ENCODE results near the gene ST6GALNAC2.
A peak's percentile ranks its signal among the peaks of the same experiment; 100 is the strongest.
"Not testable (repeated sequence)": the region's sequence is repeated elsewhere in the genome, so short reads cannot be mapped to it uniquely, and the experiment has no call there.

ST6GALNAC2 gene

DNA sequence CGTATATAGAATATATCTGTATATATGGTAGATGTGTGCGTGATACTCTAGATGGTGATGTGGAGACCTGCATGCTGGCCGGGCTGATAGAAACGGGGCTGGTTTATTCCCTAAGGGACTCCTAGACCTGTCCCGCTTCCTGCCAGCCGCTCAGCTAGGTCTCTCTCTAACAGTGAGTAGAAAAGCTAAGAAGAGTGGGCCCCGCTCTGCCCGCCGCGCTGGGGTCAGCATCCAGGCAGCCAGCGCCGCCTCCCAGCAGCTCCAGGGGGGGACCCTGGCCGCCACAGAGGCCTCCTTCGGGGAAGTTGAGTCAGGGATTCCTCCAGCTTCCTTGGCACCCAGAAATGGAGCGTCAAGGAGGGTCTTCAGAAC, 57.5 kb downstream of the ST6GALNAC2 start:
- TF ChIP-seq, protein P1, sequence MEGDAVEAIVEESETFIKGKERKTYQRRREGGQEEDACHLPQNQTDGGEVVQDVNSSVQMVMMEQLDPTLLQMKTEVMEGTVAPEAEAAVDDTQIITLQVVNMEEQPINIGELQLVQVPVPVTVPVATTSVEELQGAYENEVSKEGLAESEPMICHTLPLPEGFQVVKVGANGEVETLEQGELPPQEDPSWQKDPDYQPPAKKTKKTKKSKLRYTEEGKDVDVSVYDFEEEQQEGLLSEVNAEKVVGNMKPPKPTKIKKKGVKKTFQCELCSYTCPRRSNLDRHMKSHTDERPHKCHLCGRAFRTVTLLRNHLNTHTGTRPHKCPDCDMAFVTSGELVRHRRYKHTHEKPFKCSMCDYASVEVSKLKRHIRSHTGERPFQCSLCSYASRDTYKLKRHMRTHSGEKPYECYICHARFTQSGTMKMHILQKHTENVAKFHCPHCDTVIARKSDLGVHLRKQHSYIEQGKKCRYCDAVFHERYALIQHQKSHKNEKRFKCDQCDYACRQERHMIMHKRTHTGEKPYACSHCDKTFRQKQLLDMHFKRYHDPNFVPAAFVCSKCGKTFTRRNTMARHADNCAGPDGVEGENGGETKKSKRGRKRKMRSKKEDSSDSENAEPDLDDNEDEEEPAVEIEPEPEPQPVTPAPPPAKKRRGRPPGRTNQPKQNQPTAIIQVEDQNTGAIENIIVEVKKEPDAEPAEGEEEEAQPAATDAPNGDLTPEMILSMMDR (conservative IDR thresholded peaks at IDR 0.05; ENCODE audit: low read depth), result no peak
- ChIA-PET POLR2A (ENCODE audit: low non-redundant PET) (no interaction called here), CTCF (interaction anchor here (0.7 to 1.6 kb wide), 4 partner anchors 16 to 96 kb away, joined by 3 to 12 read pairs (median 6); partner anchors contain the start of gene ST6GALNAC2)
- DNase-seq (ENCODE audit: low spot score), result no peak
- peak overlapping the region; percentile 99 for H3K27ac ChIP-seq

DNA sequence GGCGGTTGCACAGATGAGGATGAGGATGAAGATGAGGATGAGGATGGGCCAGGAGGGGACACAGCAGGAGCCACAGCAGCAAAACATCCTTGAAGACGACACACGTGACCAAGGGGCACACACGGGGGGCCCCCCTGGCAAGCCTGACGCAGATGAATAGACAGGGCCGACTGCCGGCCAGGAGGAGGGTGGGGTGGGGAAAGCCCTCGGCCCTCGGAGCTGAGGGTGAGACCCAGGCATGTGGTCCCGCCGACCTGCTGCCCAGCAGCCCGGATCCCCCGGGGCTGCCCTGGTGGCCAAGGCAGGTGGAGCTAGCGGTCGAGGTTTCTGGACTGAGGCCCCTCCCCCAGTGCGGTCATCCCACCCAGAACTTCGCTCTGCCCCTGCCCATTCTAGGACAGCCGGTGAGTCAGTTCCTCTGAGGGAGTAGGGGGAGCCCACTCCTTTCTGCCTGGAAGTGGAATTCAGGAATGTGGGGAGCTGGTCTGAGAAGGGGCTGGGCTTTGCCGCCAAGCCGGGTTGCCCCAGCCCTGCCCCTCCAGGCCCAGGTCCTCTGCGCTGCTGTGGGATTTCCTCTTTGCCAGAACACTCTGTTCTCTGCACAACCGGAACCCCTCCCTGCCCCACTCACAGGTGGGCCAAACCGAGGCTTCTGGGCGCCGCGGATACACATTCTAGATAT, 58.1 kb downstream of the ST6GALNAC2 start:
- no peak for DNase-seq (ENCODE audit: low spot score)
- H3K27ac ChIP-seq, result peak overlapping the region; percentile 99
- CTCF ChIA-PET, result interaction anchor here (0.7 to 1.6 kb wide), 3 partner anchors 59 to 97 kb away, joined by 4 to 12 read pairs (median 7); partner anchors contain the start of gene ST6GALNAC2
- POLR2A ChIA-PET (ENCODE audit: low non-redundant PET), result no interaction called here
- TF ChIP-seq, protein P1 (conservative IDR thresholded peaks at IDR 0.05; ENCODE audit: low read depth), result no peak

DNA sequence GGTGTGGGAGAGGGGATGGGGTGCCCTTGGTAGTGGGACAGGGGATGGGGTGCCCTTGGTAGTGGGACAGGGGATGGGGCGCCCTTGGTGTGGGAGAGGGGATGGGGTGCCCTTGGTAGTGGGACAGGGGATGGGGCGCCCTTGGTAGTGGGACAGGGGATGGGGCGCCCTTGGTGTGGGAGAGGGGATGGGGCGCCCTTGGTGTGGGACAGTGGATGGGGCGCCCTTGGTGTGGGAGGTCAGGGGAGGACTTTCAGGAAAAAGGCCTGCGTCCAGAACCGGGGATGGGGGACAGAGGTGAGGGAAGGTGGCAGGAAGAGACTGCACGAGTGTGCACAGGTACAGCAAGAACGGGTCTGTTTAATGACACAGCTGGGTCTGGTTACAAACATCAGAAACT, 58.6 kb downstream of the ST6GALNAC2 start:
- POLR2A ChIA-PET (ENCODE audit: low non-redundant PET); DNase-seq (ENCODE audit: low spot score): not testable (repeated sequence)
- CTCF ChIA-PET, result interaction anchor here (1.6 kb wide), 1 partner anchor 97 kb away, joined by 12 read pairs; no protein-coding TSS in a partner anchor
- H3K27ac ChIP-seq, result peak overlapping the region; percentile 99

DNA sequence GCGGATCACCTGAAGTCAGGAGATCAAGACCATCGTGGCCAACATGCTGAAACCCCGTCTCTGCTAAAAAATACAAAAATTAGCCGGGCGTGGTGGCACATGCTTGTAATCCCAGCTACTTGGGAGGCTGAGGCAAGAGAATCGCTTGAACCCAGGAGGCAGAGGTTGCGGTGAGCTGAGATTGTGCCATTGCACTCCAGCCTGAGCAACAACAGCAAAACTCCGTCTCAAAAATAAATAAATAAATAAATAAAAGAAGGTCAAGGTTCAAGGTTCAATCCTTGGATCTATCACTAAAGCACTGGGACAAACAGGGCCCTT, 60.2 kb downstream of the ST6GALNAC2 start:
- POLR2A ChIA-PET (ENCODE audit: low non-redundant PET); DNase-seq (ENCODE audit: low spot score): not testable (repeated sequence)
- CTCF ChIA-PET, result interaction anchor here (0.6 to 0.8 kb wide), 3 partner anchors 22 to 97 kb away, joined by 3 to 5 read pairs (median 4); no protein-coding TSS in a partner anchor
- peak overlapping the region; percentile 86 for H3K27ac ChIP-seq

DNA sequence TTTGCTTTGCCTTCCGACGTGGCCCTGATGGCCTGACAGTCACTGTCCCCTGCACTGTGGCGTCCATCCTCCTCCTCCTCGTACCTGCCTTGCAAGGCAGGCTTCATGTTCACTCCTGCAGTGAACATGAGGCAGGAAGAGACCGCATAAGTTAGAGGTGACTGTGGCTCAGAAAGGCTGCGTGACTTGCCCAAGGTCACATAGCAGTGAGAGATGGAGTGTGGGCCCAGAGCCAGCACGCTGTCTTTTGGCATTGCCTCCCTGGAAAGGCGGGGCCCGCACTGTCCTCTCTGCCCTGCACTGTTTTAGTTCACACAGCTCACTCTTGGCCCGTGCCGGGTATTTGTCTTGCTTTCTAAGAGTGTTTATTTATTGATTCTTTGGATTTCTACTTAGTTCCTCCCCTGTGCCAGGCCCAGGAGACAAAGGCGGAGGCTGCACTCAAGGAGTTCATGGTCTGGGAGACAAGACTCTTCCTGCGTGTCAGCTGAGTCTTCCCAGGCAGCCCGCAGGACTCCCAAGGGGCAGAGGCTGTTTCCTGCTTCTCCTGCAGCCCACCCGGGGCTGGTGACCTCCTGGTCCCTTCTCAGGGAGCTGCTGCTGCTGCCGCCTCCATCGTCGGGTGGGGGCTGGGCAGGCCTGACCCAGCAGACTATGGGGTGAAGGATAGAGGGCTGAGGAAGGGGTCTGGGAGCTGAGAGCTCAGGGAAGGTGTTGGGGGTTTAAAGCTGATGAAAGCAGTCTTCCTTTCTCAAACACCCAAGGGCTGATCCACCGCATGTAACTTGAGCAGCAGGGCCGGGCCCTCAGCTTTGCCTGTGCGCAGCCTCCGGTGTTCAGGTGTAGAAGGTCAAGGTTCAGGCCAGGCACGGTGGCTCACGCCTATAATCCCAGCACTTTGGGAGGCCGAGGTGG, 60.8 kb downstream of the ST6GALNAC2 start:
- H3K27ac ChIP-seq, result peak overlapping the region; percentile 86
- POLR2A ChIA-PET (ENCODE audit: low non-redundant PET), result no interaction called here
- no peak for DNase-seq (ENCODE audit: low spot score)
- CTCF ChIA-PET, result interaction anchor here (0.6 to 0.8 kb wide), 4 partner anchors 22 to 141 kb away, joined by 3 to 5 read pairs (median 4); no protein-coding TSS in a partner anchor
- TF ChIP-seq, protein P1 (conservative IDR thresholded peaks at IDR 0.05; ENCODE audit: low read depth), result no peak

DNA sequence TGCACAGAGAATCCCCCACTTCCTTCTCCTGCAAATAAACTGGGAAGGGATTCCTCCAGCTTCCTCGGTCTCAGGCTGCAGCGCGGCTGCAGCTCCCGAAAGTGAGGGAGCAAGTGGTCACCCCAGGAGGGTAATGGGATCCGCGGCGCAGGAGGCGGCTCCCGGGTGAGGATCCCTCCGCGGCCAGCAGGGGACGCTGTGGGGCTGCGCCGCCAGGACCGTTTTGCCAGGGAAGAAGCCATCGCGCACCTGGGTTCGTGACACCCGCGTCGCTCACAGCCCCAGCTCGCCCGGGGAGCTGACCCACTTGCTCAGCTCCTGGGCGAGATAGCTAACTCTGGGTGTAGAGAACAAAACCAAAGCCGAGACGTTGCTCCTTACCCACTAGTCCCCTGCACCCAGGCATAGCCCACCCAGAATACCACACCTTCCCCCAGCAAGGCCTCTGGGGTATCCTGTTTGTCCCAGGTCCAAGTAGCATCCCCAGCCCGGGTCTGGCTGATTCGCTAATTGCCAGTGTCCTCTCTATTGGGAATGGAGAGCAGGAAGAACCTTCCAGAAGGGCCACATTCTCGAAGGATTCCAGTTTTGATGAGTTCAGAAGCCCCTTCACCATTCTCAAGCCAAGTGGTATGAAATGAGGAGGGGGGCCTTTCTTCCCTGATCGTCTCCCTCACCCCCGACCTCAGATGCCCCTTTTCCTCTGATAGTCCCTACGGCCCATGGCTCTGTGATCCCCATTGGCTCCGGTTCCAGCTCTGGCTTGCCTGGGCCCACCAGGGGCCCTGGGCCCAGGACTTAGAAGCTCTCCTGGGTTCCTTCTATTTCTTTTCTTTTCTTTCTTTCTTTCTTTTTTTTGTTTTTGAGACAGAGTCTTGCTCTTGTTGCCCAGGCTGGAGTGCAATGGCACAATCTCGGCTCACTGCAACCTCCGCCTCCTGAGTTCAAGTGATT, 62.3 kb downstream of the ST6GALNAC2 start:
- peak overlapping the region; percentile 86 for H3K27ac ChIP-seq
- DNase-seq (ENCODE audit: low spot score), result peak; percentile 82
- ChIA-PET POLR2A (ENCODE audit: low non-redundant PET) (interaction anchor here (1.1 kb wide), 1 partner anchor 32 kb away, joined by 3 read pairs; no protein-coding TSS in a partner anchor), CTCF (interaction anchor here (0.5 to 2.2 kb wide), 45 partner anchors 10 to 577 kb away, joined by 3 to 26 read pairs (median 4); partner anchors contain the start of genes PRCD, ST6GALNAC1, ST6GALNAC2 and UBE2O)
- TF ChIP-seq, protein P1 (conservative IDR thresholded peaks at IDR 0.05; ENCODE audit: low read depth), result peak; percentile 100

DNA sequence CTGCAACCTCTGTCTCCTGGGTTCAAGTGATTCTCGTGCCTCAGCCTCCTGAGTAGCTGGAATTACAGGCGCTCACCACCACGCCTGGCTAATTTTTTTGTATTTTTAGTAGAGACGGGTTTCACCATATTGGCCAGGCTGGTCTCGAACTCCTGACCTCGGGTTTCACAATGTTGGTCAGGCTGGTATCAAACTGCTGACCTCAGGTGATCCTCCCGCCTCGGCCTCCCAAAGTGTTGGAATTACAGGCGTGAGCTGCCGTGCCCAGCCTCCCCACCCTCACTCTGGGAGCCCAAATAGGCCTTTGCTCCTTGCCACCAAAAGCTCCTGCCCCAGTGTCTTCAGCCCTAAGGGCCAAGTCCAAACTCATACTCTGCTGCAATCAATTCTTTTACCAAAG, 64.0 kb downstream of the ST6GALNAC2 start:
- POLR2A ChIA-PET (ENCODE audit: low non-redundant PET); DNase-seq (ENCODE audit: low spot score): not testable (repeated sequence)
- CTCF ChIA-PET, result interaction anchor here (0.7 to 2.0 kb wide), 5 partner anchors 10 to 99 kb away, joined by 3 to 26 read pairs (median 4); partner anchors contain the start of gene ST6GALNAC2

More for the DNA sequence above, 64.0 kb downstream of the ST6GALNAC2 start:
- H3K27ac ChIP-seq, result not testable (repeated sequence)

Measured in RWPE1 (cell line).